Endothelial cell of umbilical vein (primary cell): ENCODE measurements around the gene CRELD2. TPM values are rescaled to one million over a fixed set of nuclear protein-coding genes. Genes with fewer than 3 reads are reported as not detected.

Source experiments
- BruUV-seq: library from RNA; stranded (reverse); fragments of 400-500 nt; replicated peaks from 2 replicates; lab custom pipeline; 2021; lab: Mats Ljungman, UMichigan
- CTCF ChIA-PET: fragments of 300-600, 350-600 bp; sonication (Branson Sonifier 250); formaldehyde crosslinking; loops from one replicate; lab custom pipeline; 2021; ENCODE audit warnings: antibody characterized with exemption, inconsistent platforms; lab: Charles Lee
- POLR2A ChIA-PET: fragments of 300-600, 350-600 bp; sonication (Branson Sonifier 250); formaldehyde crosslinking; loops from one replicate; lab custom pipeline; 2021; ENCODE audit warnings: antibody characterized with exemption, inconsistent platforms; lab: Charles Lee
- DNase-seq: peaks from one replicate; pipeline ENCODE4 v3.0.0-alpha.2; 2011; ENCODE audit warnings: low read depth, low spot score
- FAIRE-seq: peaks from 2 replicates; lab custom pipeline; 2011; peaks lifted over from hg19 to GRCh38; lab: Jason Lieb, UNC
- H2AFZ ChIP-seq: 2 replicates; pipeline ENCODE4 v1.6.0; 2012; ENCODE audit warnings: low read depth, low read length, control low read depth, inconsistent platforms
- H3K27ac ChIP-seq: 2 replicates; pipeline ENCODE4 v1.5.1; 2011; ENCODE audit warnings: low read depth, mild to moderate bottlenecking, control low read depth, low read length, moderate library complexity; ENCODE audit not compliant: insufficient read depth
- H3K27me3 ChIP-seq, 2 experiments: 2 replicates each; pipeline versions ENCODE4 v1.6.0 to v1.6.1; 2011; ENCODE audit warnings: low read length in 2 of 2, mixed read lengths in 1 of 2; ENCODE audit not compliant: control insufficient read depth in 2 of 2, insufficient read depth in 2 of 2
- H3K36me3 ChIP-seq, 2 experiments: 2 replicates in 1 of 2; 3 replicates in 1 of 2; pipeline ENCODE4 v1.5.1; 2011; ENCODE audit warnings: low read length in 2 of 2, mild to moderate bottlenecking in 1 of 2, moderate library complexity in 1 of 2; ENCODE audit not compliant: control insufficient read depth in 2 of 2, insufficient read depth in 2 of 2; ENCODE audit errors: extremely low read depth in 1 of 2
- H3K4me1 ChIP-seq: 3 replicates; pipeline ENCODE4 v1.5.1; 2011; ENCODE audit warnings: mild to moderate bottlenecking, low read length; ENCODE audit not compliant: control insufficient read depth, insufficient read depth; ENCODE audit errors: extremely low read depth
- H3K4me2 ChIP-seq: 2 replicates; pipeline ENCODE4 v1.6.1; 2011; ENCODE audit warnings: low read length, control low read depth, mixed read lengths; ENCODE audit not compliant: insufficient read depth
- H3K4me3 ChIP-seq, 3 experiments: fragments of 200-600 bp in 1 of 3; sonication (generic), shearing (Covaris generic) in 1 of 3; replicated peaks in 1 of 3; 2 replicates each; pipeline ENCODE4 v1.5.1; 2011 to 2016; ENCODE audit warnings: control low read depth in 3 of 3, low read length in 3 of 3, mild to moderate bottlenecking in 2 of 3, inconsistent platforms in 1 of 3, low read depth in 1 of 3, moderate library complexity in 1 of 3; ENCODE audit not compliant: insufficient read depth in 1 of 3
- H3K79me2 ChIP-seq: 2 replicates; pipeline ENCODE4 v1.6.0; 2012; ENCODE audit warnings: low read length, inconsistent platforms; ENCODE audit not compliant: control insufficient read depth, insufficient read depth
- H3K9ac ChIP-seq: replicated peaks from 2 replicates; pipeline ENCODE3; 2011; ENCODE audit warnings: low read length, control low read depth; ENCODE audit not compliant: insufficient read depth; ENCODE audit errors: extremely low read depth
- H3K9me1 ChIP-seq: replicated peaks from 3 replicates; pipeline ENCODE4 v1.6.0; 2011; ENCODE audit warnings: mild to moderate bottlenecking, low read length; ENCODE audit not compliant: control insufficient read depth, insufficient read depth; ENCODE audit errors: extremely low read depth
- H3K9me3 ChIP-seq: replicated peaks from 2 replicates; pipeline ENCODE4 v1.5.1; 2012; ENCODE audit warnings: low read length, inconsistent platforms; ENCODE audit not compliant: control insufficient read depth, insufficient read depth
- H4K20me1 ChIP-seq: replicated peaks from 2 replicates; pipeline ENCODE3; 2011; ENCODE audit warnings: mild to moderate bottlenecking, low read length; ENCODE audit not compliant: control insufficient read depth, insufficient read depth; ENCODE audit errors: extremely low read depth
- EZH2 ChIP-seq: IDR thresholded peaks from 2 replicates; pipeline ENCODE4 v1.6.1; 2012; ENCODE audit warnings: borderline replicate concordance, low read depth, mild to moderate bottlenecking, moderate library complexity, low read length, inconsistent platforms; ENCODE audit not compliant: severe bottlenecking
- FOS ChIP-seq: IDR thresholded peaks from 2 replicates; pipeline ENCODE4 v1.6.1; 2011; ENCODE audit warnings: mild to moderate bottlenecking, low read length, moderate library complexity, borderline replicate concordance; ENCODE audit not compliant: insufficient read depth
- GATA2 ChIP-seq: IDR thresholded peaks from 2 replicates; pipeline ENCODE4 v1.7.0; 2011; ENCODE audit warnings: low read depth, mild to moderate bottlenecking, moderate library complexity, mixed read lengths, low read length; ENCODE audit not compliant: insufficient read length, insufficient read depth
- JUN ChIP-seq: IDR thresholded peaks from 2 replicates; pipeline ENCODE4 v1.6.1; 2011; ENCODE audit warnings: borderline replicate concordance, low read depth; ENCODE audit not compliant: insufficient read length, insufficient read depth
- MYC ChIP-seq: IDR thresholded peaks from one replicate; pipeline ENCODE4 v1.6.1; 2011; ENCODE audit warnings: mild to moderate bottlenecking, low read depth, low read length
- POLR2A ChIP-seq: IDR thresholded peaks from 2 replicates; pipeline ENCODE4 v1.6.1; 2012; ENCODE audit warnings: low read depth, mild to moderate bottlenecking, control low read depth, low read length
- POLR2AphosphoS5 ChIP-seq: IDR thresholded peaks from 2 replicates; pipeline ENCODE4 v1.6.1; 2012; ENCODE audit warnings: low read depth, mild to moderate bottlenecking, control low read depth, low read length, moderate library complexity; ENCODE audit not compliant: insufficient read depth
- dilution Hi-C: fragments of 300-500 bp; cut with MboI; formaldehyde crosslinking; loops from one replicate; pipeline ENCODE4 v1.15.0; 2019; ENCODE audit warnings: low sequenced_read_pairs; ENCODE audit not compliant: extremely low pct_ligation_motif_present
- intact Hi-C: fragments of 100-400 bp; cut with micrococcal nuclease; formaldehyde crosslinking; loops from one replicate; pipeline ENCODE4 v1.10.0; 2022
- polyA plus RNA-seq, 4 experiments: library from polyadenylated mRNA; depleted of rRNA in 3 of 4; stranded (reverse) in 3 of 4; unstranded in 1 of 4; fragments of >200 nt; gene quantifications; 2 replicates each; pipeline versions ENCODE4 v1.2.1 to v1.2.3, GENCODE V29; 2011 to 2012; ENCODE audit warnings: missing spikeins in 1 of 4
- total RNA-seq: library from RNA; stranded (reverse); gene quantifications from 2 replicates; pipeline ENCODE4 v1.2.3, GENCODE V29; 2021
- TF ChIP-seq, protein P1 (sequence below), 2 donors: IDR thresholded peaks; 1 replicate in 1 of 2; 2 replicates in 1 of 2; pipeline ENCODE4 v1.5.1; 2011; ENCODE audit warnings: low read length in 2 of 2, mild to moderate bottlenecking in 2 of 2, moderate library complexity in 2 of 2, control low read depth in 1 of 2, inconsistent platforms in 1 of 2, low read depth in 1 of 2; ENCODE audit not compliant: insufficient read depth in 1 of 2; ENCODE audit errors: extremely low read depth in 1 of 2
- TF ChIP-seq, protein P2 (sequence below): IDR thresholded peaks from 2 replicates; pipeline ENCODE4 v1.6.1; 2011; ENCODE audit not compliant: insufficient read depth, insufficient read length

Gene CRELD2
- total and polyA plus RNA-seq, 2 donors (not counting 3 experiments of a cell fraction or from before 2014, with no cell fraction given), result 71.0 to 86.3 TPM

DNA sequence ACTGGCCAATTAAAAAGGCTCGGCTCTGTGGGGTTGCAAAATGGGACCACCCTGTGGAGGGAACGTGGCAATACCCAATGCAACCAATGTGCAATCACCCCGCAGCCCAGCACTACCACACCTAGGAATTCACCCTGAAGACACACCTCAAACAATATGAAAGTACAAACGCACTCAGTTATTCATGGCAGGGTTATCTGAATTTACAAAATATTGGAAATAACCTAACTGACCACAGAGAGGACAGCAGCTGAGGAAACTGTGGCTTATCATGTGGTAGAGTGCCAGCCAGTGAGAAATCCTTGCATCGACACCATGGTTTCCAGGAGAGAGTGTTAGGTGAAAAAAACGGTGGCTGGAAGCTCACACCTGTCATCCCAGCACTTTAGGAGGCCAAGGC is 18.9 kb upstream of the CRELD2 start:
- FAIRE-seq, result peak; percentile 28

More for the DNA sequence above, 18.9 kb upstream of the CRELD2 start:
- Histone ChIP-seq H2AFZ (no peak overlapping the region), H3K9ac (no peak overlapping the region), H3K36me3 (peaks cover 0 to 15% of the 10 kb centered on the region in 2 experiments), H3K27me3 (no peaks in the 10 kb centered on the region), H3K27ac (no peak overlapping the region), H3K4me1 (no peaks in the 10 kb centered on the region), H3K4me2 (no peak overlapping the region), H3K9me3 (no peaks in the 10 kb centered on the region), H3K9me1 (no peaks in the 10 kb centered on the region), H4K20me1 (no peaks in the 10 kb centered on the region), H3K4me3 (no peak overlapping the region), H3K79me2 (no peaks in the 10 kb centered on the region)
- no TSS peak for BruUV-seq
- ChIA-PET CTCF (interaction anchor here (1.0 kb wide), 1 partner anchor 131 kb away, joined by 3 read pairs; no protein-coding TSS in a partner anchor), POLR2A (no interaction called here)
- DNase-seq, result no peak
- intact Hi-C loops, result no loop called here
- TF ChIP-seq FOS (no peak), EZH2 (no peak), JUN (no peak), POLR2AphosphoS5 (no peak), GATA2 (no peak), POLR2A (no peak), MYC (no peak)
- TF ChIP-seq, protein P1, sequence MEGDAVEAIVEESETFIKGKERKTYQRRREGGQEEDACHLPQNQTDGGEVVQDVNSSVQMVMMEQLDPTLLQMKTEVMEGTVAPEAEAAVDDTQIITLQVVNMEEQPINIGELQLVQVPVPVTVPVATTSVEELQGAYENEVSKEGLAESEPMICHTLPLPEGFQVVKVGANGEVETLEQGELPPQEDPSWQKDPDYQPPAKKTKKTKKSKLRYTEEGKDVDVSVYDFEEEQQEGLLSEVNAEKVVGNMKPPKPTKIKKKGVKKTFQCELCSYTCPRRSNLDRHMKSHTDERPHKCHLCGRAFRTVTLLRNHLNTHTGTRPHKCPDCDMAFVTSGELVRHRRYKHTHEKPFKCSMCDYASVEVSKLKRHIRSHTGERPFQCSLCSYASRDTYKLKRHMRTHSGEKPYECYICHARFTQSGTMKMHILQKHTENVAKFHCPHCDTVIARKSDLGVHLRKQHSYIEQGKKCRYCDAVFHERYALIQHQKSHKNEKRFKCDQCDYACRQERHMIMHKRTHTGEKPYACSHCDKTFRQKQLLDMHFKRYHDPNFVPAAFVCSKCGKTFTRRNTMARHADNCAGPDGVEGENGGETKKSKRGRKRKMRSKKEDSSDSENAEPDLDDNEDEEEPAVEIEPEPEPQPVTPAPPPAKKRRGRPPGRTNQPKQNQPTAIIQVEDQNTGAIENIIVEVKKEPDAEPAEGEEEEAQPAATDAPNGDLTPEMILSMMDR (IDR thresholded peaks at IDR 0.05; ENCODE audit: extremely low read depth in 1 of 2, insufficient read depth in 1 of 2, low read depth in 1 of 2, low read length in 2 of 2), result no peak
- TF ChIP-seq, protein P2, sequence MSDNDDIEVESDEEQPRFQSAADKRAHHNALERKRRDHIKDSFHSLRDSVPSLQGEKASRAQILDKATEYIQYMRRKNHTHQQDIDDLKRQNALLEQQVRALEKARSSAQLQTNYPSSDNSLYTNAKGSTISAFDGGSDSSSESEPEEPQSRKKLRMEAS, result no peak
- dilution Hi-C loops, result no loop called here
